GM12875 (cell line): Measurements from ENCODE around the gene SAMD4B.

Experiments
- H3K4me3 ChIP-seq: one replicate; pipeline ENCODE4 v1.5.1; 2011; ENCODE audit warnings: low read depth, low read length, control low read depth
- CTCF ChIP-seq: IDR thresholded peaks from 2 replicates; pipeline ENCODE4 v1.5.1; 2011; ENCODE audit warnings: low read depth, mild to moderate bottlenecking, control low read depth, inconsistent platforms, low read length, moderate library complexity, borderline replicate concordance; ENCODE audit not compliant: insufficient read depth

Gene SAMD4B

GRCh38 chr19:39299832-39300231, 42.4 kb upstream of the SAMD4B start:
- TF ChIP-seq CTCF, result no peak
- H3K4me3 ChIP-seq, result no peak overlapping the region

GRCh38 chr19:39301021-39301420, 41.2 kb upstream of the SAMD4B start:
- TF ChIP-seq CTCF, result no peak
- H3K4me3 ChIP-seq, result no peak overlapping the region

DNA sequence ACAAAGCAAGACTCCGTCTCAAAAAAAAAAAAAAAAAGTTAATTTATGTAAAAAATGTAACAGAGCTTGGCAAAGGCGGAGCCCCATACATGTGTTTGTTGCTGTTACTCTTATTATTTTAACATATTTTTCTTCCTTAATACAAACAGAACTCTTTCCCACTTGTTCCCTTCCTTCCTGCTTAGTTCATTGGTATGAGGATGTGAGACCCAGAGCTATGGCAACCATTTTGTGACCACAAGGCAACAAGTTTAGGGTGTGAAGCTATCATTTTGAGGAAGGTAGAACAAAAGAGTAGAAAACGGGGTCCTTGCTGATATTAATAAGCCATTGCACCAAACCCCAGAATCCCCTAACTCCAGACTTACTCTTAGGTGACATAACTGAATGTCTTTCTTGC, 40.7 kb upstream of the SAMD4B start:
- no peak for TF ChIP-seq CTCF
- H3K4me3 ChIP-seq, result no peak overlapping the region

DNA sequence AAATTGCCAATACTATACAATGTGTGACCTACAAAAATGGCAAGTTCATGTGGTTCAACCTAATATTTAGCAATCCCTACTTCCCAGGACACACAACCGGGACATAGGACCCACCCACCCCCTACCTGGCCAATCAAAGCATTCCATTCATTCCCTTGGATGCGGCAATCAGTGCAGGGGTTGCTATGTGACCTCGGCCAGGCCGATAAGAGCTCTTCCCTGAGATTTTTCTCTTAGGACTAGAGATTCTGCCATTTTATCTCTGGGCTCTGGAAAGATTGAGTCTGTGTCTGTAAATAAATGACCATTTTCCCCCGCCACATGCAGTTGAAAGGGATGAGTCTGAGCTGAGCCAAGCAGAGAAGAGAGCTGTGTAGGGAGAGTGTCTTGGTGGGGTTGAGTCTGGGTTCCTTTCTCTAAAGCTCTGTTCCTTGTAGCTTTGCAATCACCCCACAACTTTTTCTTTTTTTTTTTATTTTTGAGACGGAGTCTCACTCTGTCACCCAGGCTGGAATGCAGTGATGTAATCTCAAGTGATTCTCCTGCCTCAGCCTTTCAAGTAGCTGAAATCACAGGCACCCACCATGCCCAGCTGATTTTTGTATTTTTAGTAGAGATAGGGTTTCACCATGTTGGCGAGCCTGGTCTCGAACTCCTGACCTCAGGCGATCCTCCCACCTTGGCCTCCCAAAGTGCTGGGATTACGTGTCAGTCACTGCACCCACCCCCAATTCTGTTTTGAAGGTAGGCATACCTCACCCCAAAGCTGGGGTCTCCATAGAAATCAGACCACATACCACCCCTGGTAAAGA, 38.6 kb upstream of the SAMD4B start:
- TF ChIP-seq CTCF, result no peak
- no peak overlapping the region for H3K4me3 ChIP-seq

GRCh38 chr19:39304185-39304513, 38.1 kb upstream of the SAMD4B start:
- H3K4me3 ChIP-seq, result no peak overlapping the region

DNA sequence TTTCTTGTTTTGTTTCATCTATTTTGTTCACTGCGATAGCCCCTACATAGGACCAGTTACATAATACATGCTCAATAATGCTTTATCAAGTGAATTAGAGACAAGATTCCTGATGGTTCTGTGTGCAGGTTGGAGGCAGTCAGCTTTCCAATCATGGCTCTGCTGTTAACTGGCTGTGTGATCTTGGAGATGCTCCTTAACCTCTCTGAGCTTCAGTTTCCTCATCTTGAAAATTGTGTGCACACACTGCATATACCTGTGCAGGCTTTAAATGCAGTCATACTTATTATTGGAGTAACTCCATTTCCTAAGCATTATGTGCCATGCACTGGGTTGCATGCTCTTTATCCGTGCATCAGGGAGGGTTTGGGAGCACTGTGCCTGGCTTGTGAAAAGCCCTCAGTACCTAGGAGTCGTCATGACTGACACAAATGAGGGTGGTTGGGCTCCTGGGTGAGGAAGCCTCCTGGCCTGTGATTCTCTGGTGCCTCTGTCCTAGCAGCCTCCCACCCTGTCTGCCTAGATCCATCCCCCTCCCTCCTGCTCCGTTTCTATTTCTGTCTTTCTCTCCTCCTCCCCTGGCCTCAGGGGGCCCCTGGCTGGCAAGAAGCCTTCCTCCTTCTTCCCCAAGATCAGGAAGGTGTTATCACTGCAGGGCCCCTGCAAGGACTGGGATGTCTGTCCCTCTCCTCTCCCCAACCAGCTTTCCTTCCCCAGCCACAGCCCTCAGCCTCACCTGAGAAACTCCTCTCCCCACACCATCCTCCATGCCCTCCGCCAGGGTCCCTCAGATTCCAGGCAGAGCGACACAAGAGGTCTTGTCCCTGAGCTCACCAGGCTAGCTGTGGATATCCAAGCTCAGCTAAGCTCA, 37.3 kb upstream of the SAMD4B start:
- no peak for TF ChIP-seq CTCF
- no peak overlapping the region for H3K4me3 ChIP-seq

More at GRCh38 chr19:39304185-39304513, 38.1 kb upstream of the SAMD4B start:
- no peak for TF ChIP-seq CTCF
